HepG2 (cell line): ENCODE data around the gene GSK3A. TPM values are rescaled to one million over a fixed set of nuclear protein-coding genes. Genes with fewer than 3 reads are reported as not detected.

Source experiments
- ATF7 ChIP-seq, 2 experiments: fragments of 450-650 bp in 1 of 2; sonication (generic) in 1 of 2; formaldehyde crosslinking in 1 of 2; IDR thresholded peaks; 2 replicates each; pipeline versions ENCODE4 v1.4.0 to v1.6.1; 2016 to 2020; ENCODE audit warnings: antibody characterized with exemption in 1 of 2, mild to moderate bottlenecking in 1 of 2, missing genetic modification reagents in 1 of 2
- CBFB ChIP-seq: sonication (generic); formaldehyde crosslinking; IDR thresholded peaks from 2 replicates; pipeline ENCODE4 v1.4.0; 2020; ENCODE audit warnings: missing genetic modification reagents
- CHCHD3 ChIP-seq: sonication (generic); formaldehyde crosslinking; IDR thresholded peaks from 2 replicates; pipeline ENCODE4 v1.8.0; 2022; ENCODE audit warnings: mild to moderate bottlenecking, missing genetic modification reagents, moderate library complexity
- PAX8 ChIP-seq: sonication (generic); formaldehyde crosslinking; IDR thresholded peaks from 2 replicates; pipeline ENCODE4 v1.8.0; 2022; ENCODE audit warnings: mild to moderate bottlenecking, missing genetic modification reagents, borderline replicate concordance
- PHB2 ChIP-seq: fragments of 450-650 bp; IDR thresholded peaks from 2 replicates; pipeline ENCODE4 v1.6.1; 2018; ENCODE audit not compliant: partially characterized antibody
- RAD51 ChIP-seq: fragments of 450-650 bp; IDR thresholded peaks from 2 replicates; pipeline ENCODE4 v1.6.1; 2016; ENCODE audit warnings: borderline replicate concordance
- SIX4 ChIP-seq: sonication (generic); formaldehyde crosslinking; IDR thresholded peaks from 2 replicates; pipeline ENCODE4 v1.4.0; 2020; ENCODE audit warnings: missing genetic modification reagents
- ZKSCAN1 ChIP-seq: fragments of 150-350 bp; IDR thresholded peaks from 2 replicates; pipeline ENCODE4 v1.6.1; 2014; ENCODE audit warnings: low read length
- ZNF124 ChIP-seq: sonication (generic); formaldehyde crosslinking; IDR thresholded peaks from 2 replicates; pipeline ENCODE4 v1.4.0; 2020; ENCODE audit warnings: missing genetic modification reagents
- ZNF251 ChIP-seq: sonication (generic); formaldehyde crosslinking; IDR thresholded peaks from 2 replicates; pipeline ENCODE4 v1.9.0; 2021; ENCODE audit warnings: mild to moderate bottlenecking, missing genetic modification reagents
- ZNF343 ChIP-seq: sonication (generic); formaldehyde crosslinking; IDR thresholded peaks from 2 replicates; pipeline ENCODE4 v1.4.0; 2020; ENCODE audit warnings: mild to moderate bottlenecking, missing genetic modification reagents
- ZSCAN25 ChIP-seq: sonication (generic); formaldehyde crosslinking; IDR thresholded peaks from 2 replicates; pipeline ENCODE4 v1.8.0; 2022; ENCODE audit warnings: mild to moderate bottlenecking, missing genetic modification reagents
- ZSCAN30 ChIP-seq: sonication (generic); formaldehyde crosslinking; IDR thresholded peaks from 2 replicates; pipeline ENCODE4 v1.5.0; 2020; ENCODE audit warnings: mild to moderate bottlenecking, missing genetic modification reagents
- polyA plus RNA-seq, 8 experiments: library from polyadenylated mRNA; depleted of rRNA in 3 of 8; stranded (reverse) in 7 of 8; unstranded in 1 of 8; fragments of >200 nt; fragmentation: Illumina TruSeq in 4 of 8; extraction: Trizol in 4 of 8; gene quantifications; 2 replicates each; pipeline versions ENCODE4 v1.2.1 to v1.2.3, GENCODE V29; 2011 to 2016; ENCODE audit warnings: low read depth in 4 of 8, missing spikeins in 1 of 8, mixed read lengths in 1 of 8; ENCODE audit not compliant: insufficient read depth in 1 of 8
- total RNA-seq, 5 experiments: library from RNA; depleted of rRNA; stranded (reverse); fragments of >200 nt; fragmentation: Illumina TruSeq; extraction: Trizol; gene quantifications; 2 replicates each; pipeline ENCODE4 v1.2.3, GENCODE V29; 2016; ENCODE audit warnings: low read depth in 1 of 5
- TF ChIP-seq, protein P1 (sequence below): IDR thresholded peaks from 2 replicates; pipeline ENCODE4 v1.6.1; 2016; ENCODE audit warnings: low read depth, missing genetic modification reagents, missing compliant biosample characterization
- TF ChIP-seq, protein P2 (sequence below): sonication (generic); formaldehyde crosslinking; IDR thresholded peaks from 2 replicates; pipeline ENCODE4 v1.5.0; 2020; ENCODE audit warnings: mild to moderate bottlenecking, missing genetic modification reagents

The GSK3A gene
- total and polyA plus RNA-seq, 2 of the 13 experiments (the other 11 are each of a cell fraction or from before 2014, with no cell fraction given) = 16.9 to 52.5 TPM

DNA sequence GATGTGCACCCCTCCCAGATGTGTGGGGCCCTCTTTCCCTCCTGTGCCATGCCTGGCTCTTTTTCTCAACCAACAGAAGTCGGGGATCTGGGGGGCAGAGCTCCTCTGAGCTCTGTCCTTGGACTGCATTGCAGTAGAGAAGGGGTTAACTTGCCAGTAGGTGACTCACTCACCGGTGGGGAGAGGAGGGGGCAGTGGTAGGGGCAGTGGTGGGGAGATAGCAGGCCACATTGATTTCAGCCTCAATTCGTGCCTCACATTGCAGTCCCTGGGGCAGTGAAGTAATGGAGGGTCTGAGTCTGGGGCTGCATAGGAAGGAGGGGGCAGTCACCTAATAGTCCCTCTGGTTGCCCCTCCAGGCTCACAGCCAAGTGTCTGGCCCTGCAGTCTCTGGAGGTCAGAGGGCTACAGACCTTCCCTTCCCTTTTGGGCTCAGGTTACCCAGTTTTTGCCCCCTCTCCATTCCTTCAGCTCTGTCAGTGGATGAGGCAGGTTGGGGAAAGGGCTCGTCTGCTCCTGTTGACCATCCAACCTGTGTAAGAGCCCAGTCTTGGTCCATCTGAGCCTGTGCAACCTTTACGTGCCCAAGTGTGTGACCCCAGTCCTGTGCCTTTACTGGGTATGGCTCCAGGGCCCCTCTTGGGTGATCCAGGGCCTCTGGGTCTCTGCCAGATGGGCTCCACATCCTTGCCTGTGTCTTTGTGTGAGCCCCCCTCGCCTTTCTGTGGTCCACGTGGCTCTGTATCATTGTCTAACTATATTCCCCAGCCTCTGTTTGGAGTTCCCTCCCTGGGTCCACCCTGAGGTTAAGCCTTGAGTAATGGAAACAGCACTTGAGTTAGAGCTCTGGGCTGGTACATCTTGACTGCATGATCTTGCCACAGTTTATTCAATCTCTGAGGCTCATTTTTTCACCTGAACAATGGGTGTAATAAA lies 39.7 kb upstream of the GSK3A start (continued):
- TF ChIP-seq, protein P1, sequence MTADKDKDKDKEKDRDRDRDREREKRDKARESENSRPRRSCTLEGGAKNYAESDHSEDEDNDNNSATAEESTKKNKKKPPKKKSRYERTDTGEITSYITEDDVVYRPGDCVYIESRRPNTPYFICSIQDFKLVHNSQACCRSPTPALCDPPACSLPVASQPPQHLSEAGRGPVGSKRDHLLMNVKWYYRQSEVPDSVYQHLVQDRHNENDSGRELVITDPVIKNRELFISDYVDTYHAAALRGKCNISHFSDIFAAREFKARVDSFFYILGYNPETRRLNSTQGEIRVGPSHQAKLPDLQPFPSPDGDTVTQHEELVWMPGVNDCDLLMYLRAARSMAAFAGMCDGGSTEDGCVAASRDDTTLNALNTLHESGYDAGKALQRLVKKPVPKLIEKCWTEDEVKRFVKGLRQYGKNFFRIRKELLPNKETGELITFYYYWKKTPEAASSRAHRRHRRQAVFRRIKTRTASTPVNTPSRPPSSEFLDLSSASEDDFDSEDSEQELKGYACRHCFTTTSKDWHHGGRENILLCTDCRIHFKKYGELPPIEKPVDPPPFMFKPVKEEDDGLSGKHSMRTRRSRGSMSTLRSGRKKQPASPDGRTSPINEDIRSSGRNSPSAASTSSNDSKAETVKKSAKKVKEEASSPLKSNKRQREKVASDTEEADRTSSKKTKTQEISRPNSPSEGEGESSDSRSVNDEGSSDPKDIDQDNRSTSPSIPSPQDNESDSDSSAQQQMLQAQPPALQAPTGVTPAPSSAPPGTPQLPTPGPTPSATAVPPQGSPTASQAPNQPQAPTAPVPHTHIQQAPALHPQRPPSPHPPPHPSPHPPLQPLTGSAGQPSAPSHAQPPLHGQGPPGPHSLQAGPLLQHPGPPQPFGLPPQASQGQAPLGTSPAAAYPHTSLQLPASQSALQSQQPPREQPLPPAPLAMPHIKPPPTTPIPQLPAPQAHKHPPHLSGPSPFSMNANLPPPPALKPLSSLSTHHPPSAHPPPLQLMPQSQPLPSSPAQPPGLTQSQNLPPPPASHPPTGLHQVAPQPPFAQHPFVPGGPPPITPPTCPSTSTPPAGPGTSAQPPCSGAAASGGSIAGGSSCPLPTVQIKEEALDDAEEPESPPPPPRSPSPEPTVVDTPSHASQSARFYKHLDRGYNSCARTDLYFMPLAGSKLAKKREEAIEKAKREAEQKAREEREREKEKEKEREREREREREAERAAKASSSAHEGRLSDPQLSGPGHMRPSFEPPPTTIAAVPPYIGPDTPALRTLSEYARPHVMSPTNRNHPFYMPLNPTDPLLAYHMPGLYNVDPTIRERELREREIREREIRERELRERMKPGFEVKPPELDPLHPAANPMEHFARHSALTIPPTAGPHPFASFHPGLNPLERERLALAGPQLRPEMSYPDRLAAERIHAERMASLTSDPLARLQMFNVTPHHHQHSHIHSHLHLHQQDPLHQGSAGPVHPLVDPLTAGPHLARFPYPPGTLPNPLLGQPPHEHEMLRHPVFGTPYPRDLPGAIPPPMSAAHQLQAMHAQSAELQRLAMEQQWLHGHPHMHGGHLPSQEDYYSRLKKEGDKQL (CRISPR knock-in tag) = no peak
- TF ChIP-seq PHB2 (no peak), ZKSCAN1 (no peak), SIX4 (CRISPR knock-in tag) (no peak), ZNF124 (no peak), CHCHD3 (no peak), ATF7 (IDR thresholded peaks at IDR 0.05) (no peak), ATF7 (CRISPR knock-in tag; IDR thresholded peaks at IDR 0.05) (peak; percentile 26; the same call in 1 of the 2 replicates), ZNF343 (CRISPR knock-in tag) (0 out of 2 replicates have a peak, but pooled peaks have one; percentile 47), ZNF251 (no peak), CBFB (CRISPR knock-in tag) (no peak), ZSCAN25 (no peak), RAD51 (no peak), PAX8 (CRISPR knock-in tag) (no peak), ZSCAN30 (CRISPR knock-in tag) (no peak)
- TF ChIP-seq, protein P2, sequence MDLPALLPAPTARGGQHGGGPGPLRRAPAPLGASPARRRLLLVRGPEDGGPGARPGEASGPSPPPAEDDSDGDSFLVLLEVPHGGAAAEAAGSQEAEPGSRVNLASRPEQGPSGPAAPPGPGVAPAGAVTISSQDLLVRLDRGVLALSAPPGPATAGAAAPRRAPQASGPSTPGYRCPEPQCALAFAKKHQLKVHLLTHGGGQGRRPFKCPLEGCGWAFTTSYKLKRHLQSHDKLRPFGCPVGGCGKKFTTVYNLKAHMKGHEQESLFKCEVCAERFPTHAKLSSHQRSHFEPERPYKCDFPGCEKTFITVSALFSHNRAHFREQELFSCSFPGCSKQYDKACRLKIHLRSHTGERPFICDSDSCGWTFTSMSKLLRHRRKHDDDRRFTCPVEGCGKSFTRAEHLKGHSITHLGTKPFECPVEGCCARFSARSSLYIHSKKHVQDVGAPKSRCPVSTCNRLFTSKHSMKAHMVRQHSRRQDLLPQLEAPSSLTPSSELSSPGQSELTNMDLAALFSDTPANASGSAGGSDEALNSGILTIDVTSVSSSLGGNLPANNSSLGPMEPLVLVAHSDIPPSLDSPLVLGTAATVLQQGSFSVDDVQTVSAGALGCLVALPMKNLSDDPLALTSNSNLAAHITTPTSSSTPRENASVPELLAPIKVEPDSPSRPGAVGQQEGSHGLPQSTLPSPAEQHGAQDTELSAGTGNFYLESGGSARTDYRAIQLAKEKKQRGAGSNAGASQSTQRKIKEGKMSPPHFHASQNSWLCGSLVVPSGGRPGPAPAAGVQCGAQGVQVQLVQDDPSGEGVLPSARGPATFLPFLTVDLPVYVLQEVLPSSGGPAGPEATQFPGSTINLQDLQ (CRISPR knock-in tag) = 0 out of 2 replicates have a peak, but pooled peaks have one; percentile 66
